Hypothalamus (tissue), 51 donors: ENCODE data around the gene AP4S1.
A peak's percentile ranks its signal among the peaks of the same experiment; 100 is the strongest.
"Not testable (repeated sequence)": the region's sequence is repeated elsewhere in the genome, so short reads cannot be mapped to it uniquely, and the experiment has no call there.

Experiments used
- DNase-seq, 51 donors: peaks; one replicate each; lab custom pipeline; 2025; lab: John Stamatoyannopoulos, UW

Gene AP4S1

DNA sequence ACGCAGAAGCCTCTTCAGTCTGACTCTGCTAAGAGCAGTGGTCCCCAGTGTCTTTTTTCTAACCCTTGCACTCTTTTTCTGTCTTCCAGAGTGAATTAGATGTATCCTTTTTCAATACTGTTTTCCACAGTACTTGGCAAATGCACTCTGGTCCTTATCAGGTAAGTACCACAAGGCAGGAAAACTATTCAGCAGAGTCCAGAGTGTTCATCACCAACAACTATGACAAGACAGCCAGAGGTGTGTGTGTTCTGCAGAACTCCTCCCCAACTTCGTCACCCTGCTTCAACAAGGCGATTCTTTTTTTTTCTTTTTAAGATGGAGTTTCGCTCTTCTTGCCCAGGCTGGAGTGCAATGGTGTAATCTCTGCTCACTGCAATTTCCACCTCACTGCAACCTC lies 55.0 kb downstream of the AP4S1 start:
- no peak for DNase-seq

DNA sequence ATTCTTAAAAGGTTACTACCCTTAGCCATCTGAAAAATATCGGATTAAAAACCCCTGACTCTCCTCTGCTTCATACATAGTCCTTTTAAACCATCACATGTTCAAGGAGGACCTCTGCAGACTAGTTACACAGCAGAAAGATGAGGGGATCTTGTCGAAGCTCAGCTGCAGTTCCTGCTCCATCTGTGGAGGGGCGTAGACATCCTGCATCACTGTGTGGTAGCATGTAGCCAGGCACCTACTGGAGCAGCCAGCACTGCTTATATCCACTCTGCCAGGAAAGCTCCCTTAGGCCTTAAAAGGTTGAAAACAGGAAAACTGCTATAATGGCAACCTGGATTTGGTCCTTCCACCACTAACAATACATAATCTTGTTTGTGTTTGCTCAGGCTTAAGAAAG lies 58.3 kb downstream of the AP4S1 start:
- DNase-seq, result no peak

DNA sequence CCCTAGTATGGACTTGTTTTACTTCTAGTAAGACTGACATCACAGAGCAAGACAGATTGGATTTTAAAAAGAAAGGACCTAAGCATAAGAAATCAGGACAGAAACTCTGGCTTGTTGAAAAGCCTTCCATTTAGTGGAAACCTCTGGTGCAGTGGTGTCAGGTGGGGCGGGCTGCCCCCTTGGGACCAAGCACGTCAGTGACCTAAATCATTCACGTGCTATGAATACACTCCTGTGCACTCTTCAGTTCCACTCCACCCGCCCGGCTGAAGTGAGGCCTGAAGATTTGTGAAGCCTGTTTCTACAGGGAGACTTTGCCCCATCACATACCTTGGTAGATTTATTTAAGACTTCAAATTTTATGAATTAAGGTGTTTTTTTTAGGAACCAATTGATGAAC lies 58.9 kb downstream of the AP4S1 start:
- no peak for DNase-seq

DNA sequence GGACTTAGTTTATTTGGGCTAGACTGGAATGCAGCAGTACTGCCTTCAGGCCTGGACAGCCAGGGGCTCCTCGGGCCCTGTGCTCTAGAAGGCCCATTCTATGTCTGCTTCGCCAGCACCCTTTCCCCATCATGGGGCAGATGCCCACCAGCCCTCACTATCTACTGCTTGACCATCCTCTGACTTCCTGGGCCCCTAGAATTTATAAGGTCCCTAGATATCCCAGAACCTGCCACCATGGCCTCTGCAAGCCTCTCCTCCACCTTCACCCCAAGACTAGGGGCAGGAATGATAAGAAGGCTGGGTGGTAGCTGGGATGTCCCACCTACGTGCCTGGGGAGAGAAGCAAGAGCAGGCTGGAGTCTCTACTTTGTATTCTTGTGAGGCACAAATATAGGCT lies 59.6 kb downstream of the AP4S1 start:
- no peak for DNase-seq

DNA sequence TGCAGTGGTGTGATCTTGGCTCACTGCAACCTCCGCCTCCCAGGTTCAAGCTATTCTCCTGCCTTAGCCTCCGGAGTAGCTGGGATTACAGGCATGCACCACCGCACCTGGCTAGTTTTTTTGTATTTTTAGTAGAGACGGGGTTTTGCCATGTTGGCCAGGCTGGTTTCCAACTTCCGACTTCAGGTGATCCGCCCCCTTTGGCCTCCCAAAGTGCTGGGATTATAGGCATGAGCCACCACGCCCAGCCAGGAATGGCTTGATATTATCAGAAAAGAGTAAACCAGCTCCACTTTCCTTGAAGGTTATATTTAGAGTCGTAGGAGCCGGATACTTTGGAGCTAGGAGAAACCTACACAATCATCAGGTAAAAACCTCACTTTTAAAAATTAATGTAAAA lies 61.0 kb downstream of the AP4S1 start:
- not testable (repeated sequence) for DNase-seq

DNA sequence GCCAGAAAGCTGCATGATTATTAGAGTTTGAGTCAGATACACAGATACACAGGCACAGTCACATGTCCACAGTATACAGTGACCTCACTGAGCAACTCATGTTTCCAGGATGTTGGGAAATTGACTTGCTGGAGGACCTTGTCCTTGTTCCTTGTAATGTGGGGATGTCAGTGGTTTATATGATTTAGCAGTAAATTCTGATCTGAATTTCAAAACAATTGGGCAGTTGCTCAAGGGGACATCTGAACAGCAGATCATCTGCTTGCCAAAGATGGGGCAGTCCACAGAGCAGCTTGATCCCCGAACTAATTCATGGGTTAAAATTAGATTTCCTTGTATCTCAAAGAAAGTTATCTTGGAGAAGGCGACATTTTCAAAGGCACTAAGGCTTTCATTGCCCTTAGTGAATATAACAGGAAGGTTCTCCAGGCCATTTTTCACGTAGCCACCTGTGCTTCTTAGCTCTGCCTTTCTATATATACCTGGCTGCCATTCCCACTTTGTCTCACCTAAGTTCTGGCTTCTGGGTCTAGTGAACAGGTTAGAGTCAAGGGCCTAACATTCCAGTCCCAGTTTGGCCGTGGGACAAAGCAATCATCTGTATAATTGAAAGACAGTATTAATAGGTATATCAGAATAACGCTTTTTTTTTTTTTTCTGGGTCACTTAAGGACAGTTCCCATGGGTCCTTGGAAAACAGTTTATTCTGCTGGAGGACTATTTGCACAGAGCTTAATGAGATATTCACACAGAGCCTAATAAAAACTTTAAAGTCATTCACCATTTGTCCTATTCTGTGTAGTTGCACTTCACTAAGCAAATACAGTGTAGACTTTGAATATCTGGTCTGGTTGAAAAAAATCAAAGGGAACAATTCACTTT lies 65.7 kb downstream of the AP4S1 start:
- DNase-seq, result peak in 1 of 51 donors; percentile 2

DNA sequence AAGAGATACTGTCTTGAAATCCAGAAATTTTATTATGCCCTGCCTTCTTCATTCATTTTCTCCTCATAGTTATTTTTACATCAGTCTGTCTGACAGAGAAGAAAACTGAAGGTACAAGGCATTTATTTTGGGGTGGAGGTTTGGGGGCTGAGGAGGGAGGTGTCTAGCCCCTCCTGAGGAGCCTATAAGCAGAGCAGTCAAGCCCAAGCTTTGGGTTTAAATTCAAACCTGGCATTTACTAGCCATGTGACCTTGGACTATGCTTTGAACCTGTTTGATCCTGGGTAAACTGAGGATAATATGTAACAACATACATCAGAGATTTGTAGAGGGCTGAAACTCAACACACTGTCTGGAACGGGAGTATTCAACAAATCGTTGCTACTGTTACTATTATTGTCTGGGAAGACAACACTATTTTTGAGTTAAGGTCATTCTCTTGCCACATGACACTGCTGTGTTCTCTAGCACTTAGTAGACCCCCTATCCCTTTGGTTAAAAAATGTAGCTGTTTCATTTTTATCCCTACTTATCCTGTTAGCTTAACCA lies 66.8 kb downstream of the AP4S1 start:
- no peak for DNase-seq

DNA sequence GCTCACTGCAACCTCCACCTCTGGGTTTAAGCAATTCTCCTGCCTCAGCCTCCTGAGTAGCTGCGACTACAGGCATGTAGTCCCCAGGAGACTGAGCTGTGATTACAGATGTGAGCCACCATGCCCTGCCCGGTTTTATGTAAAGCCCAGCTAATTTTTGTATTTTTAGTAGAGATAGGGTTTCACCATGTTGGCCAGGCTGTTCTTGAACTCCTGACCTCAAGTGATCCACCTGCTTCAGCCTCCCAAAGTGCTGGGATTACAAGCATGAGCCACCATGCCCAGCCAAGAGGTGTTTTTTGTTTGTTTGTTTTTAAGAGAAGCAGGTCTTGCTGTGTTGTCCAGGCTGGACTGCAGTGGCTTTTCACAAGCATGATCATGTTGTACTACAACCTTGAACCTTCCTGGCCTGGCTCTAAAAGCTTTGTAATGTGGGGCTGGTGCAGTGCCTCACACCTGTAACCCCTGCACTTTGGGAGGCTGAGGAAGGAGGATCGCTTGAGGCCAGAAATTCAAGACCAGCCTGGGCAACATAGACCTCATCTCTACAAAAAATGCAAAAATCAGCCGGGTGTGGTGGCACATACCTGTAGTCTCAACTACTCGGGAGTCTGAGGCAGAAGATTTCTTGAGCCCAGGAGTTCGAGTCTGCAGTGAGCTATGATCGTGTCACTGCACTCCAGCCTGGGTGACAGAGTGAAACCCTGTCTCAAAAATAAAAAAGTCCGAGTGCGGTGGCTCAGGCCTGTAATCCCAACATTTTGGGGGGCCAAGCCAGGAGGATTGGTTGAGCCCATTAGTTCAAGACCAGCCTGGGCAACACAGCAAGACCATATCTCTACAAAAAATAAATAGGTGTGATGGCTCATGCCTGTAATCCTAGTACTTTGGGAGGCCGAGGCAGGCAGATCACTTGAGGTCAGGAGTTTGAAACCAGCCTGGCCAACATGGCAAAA lies 68.7 kb downstream of the AP4S1 start:
- not testable (repeated sequence) for DNase-seq

DNA sequence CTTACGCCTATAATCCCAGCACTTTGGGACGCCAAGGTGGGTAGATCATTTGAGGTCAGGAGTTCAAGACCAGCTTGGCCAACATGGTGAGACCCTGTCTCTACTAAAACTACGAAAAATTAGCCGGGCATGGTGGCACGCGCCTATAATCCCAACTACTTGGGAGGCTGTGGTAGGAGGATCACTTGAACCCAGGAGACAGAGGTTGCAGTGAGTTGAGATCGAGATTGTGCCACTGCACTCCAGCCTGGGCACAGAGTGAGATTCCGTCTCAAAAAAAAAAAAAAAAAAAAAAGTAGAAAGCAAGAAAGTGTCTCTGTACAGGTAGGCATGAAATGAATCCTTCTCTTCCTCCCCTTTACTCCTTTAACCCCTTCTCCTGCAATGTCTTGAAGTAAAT lies 70.4 kb downstream of the AP4S1 start:
- not testable (repeated sequence) for DNase-seq

DNA sequence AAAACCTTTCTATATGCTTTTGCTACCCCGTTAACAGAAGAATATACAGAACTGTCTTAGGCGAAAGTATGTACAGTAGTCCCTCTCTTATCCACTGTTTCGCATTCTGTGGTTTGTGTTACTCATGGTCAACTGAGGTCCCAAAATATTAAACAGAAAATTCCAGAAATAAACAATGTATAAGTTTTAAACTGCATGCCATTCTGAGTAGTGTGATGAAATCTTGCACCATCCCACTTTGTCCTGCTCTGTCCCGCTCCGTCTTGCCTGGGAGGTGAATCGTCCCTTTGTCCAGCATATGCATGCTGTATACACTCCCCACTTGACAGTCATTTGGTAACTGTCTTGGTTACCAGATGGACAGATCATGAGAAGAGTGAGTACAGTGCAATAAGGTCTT lies 70.8 kb downstream of the AP4S1 start:
- DNase-seq, result no peak

DNA sequence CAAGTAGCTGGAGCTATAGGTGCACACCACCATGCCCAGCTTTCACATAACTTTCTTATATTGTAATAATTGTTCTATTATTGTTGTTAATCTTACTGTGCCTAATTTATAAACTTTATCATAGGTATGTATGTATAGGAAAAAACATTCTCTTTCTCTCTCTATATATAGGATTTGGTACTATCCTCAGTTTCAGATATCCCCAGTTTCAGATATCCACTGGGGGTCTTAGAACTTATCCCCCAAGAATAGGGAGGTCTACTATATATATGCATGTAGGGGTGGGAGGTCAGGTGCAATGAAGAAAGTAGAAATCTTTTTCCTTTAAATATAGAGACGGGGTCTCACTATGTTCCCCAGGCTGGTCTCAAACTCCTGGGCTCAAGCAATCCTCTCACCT lies 71.6 kb downstream of the AP4S1 start:
- no peak for DNase-seq

DNA sequence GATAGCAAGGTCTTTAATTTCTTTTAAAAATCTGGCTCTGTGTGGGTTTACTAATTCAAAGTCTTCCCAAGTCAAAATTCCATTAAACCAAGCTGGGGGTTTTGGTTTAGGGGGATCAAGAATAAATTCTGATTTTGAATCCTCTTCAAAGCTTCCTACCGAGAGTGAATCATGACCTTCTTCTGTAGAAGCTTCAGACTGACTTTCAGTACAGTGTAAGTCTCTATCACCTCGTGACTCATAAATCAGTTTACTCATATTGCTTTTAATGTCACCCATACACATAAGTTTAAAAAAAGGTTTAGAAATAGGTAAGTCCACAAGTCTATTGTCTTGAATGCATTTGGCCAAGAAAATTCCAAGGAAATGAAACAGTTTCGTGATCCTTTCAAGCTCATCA lies 81.3 kb downstream of the AP4S1 start:
- no peak for DNase-seq

DNA sequence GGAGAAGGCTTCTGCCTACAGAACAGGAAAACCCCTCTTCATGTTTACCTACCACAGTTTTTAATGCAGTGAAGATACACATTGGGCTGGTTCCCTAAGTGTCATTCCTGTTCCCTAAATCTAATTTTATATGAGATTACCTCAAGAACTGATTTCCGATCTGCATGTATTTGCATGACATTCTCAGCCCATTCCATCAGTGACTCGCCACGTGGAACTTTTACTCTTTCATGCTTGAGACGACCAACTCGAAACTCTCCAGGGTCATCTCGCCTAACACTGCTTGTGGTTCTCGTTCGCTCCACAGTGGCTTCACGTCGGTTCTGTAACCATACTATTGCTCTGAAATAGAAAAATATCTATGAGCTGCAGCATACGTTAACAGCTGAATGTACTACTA lies 83.8 kb downstream of the AP4S1 start:
- no peak for DNase-seq

DNA sequence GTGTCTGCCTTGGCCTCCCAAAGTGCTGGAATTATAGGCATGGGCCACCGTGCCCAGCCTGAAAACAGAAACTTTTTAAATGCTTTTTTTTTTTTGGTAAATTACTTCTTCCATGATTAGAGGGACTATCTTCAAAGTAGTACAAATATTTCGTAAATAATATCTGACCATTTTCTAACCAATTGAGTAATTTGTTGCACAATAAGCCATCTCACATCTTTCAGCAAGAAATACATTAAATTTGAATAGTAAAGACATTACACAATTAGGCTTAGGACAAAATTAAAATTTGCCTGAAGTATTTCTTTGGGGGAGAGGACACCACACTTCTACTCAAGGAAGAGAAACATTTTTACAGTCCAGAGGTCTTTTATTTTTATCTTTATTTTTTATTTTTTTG lies 85.4 kb downstream of the AP4S1 start:
- DNase-seq, result no peak

DNA sequence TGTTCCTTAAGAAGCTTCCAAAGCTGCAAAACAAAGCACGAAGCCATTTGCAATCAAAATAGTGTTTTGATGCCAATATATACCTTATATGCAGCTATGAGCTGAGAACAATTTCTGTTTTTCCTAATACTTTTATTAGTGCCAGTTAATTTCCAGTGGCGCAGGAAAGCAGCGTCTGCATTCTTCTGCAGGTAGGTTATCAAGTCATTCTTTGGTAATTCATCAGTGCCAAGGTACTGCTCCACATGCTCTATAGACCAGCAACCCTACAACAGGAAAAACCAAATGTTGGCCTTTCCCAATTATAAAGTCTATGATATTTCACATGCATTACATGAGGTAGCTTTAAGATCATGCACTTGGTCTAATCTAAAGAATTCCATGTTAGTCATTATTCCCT lies 88.3 kb downstream of the AP4S1 start:
- no peak for DNase-seq

DNA sequence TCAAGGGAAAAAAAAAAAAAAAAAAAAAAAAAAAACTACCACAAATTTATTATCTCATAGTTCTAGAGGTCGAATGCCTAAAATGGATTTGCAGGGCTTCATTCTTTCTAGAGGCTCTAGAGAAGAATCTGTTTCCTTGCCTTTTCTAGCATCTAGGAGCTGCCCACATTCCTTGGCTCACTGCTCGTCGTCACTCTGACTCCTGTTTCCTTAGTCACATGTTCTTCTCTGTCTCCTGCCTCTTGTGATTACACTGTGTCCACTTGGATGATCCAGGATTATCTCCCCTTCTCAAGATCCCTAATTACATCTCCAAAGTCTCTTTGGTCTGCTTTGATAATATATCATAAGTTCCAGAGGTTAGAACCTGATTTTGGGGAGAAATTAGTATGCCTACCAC lies 93.4 kb downstream of the AP4S1 start:
- no peak for DNase-seq

DNA sequence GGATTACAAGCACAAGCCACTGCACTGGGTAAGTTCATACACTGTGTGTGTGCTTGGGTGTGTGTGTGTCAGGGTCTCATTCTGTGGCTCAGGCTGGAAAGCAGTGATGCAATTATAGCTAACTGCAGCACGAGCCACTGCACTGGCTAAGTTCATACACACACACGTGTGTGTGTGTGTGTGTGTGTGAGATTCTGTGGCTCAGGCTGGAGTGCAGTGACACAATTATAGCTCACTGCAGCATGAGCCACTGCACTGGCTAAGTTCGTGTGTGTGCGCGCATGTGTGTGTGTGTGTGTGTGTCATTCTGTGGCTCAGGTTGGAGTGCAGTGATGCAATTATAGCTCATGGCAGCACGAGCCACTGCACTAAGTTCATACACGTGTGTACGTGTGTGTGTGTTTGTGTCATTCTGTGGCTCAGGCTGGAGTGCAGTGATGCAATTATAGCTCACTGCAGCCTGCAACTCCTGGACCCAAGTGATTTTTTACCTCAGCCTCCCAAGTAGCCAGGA lies 96.7 kb downstream of the AP4S1 start:
- DNase-seq, result no peak

DNA sequence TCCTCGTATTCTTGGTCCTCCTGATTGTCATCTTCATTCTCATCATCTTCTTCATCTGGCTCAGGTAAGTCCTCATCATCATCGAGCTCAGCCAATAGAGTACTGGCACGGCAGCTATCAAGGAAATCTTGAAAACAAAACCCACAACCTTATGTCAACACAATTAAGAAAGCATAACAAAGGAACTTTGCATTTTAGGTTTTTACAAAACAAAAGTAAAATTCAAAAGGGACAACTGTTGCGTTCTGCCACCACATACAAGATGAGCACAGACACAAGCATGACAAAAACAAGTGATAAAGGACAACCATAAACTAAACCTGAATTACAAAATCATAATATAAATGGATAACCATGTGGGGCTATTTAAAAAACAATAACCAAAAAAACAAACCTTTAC lies 97.5 kb downstream of the AP4S1 start:
- no peak for DNase-seq

DNA sequence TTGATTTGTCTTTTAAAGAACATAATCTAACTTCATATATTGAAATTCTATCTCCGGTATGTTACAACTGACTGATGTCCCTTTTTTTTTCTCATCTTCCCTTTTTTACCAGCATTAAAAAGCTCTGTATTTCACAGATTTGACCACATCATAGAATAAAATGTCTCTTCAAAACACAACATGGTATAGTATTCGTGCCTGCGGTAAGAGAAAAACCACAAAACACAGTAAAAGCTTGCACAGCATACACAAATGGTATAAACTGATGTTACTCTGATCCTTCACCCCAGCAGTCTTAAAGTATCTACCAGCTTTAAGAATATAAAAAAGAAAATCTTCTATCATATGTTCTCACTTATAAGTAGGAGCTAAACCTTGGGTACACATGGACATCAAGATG lies 98.7 kb downstream of the AP4S1 start:
- DNase-seq, result no peak

DNA sequence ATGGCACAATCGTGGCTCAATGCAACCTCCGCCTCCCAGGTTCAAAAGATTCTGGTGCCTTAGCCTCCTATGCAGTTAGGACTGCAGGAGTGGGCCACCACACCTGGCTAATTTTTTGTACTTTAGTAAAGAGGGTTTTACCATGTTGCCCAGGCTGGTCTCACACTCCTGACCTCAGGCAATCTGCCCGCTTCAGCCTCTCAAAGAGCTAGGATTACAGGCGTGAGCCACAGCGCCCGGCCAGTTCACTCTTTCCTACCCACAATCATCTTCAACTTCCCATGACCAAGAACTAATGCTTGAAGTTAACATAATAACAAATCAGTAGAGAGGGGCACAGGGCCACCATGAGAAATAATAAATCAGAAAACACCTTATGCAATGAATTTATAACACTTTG lies 99.8 kb downstream of the AP4S1 start:
- DNase-seq, result no peak

DNA sequence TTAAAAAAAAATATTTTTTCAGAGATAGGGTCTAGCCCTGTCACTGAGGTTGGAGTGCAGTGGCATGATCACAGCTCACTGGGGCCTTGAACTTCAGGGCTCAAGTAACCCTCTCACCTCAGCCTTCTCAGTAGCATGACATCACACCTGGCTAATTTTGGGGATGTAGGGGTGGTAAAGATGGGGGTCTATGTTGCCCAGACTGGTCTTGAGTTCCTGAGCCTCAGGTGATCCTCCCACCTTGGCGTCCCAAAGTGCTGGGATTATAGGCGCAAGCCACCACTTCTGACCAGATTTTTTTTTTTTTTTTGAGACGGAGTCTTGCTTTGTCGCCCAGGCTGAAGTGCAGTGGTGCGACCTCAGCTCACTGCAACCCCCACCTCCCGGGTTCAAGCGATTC lies 101.2 kb downstream of the AP4S1 start:
- DNase-seq, result no peak
